ENCODE data around the gene CCDC106.

Gene CCDC106

GRCh38 chr19:55675661-55676354 is 27.8 kb downstream of the CCDC106 start:
- Histone ChIP-seq H3K36me3 (ENCODE audit: insufficient read depth, low read length) (peaks cover 46% of the 10 kb centered on the region), H3K4me1 (ENCODE audit: insufficient read depth, low read length) (peaks cover 22% of the 10 kb centered on the region), H2AFZ (ENCODE audit: low read depth, low read length) (no peak overlapping the region), H3K4me3 (ENCODE audit: low read length) (peak overlapping the region; percentile 80), H3K9me3 (ENCODE audit: low read length) (no peaks in the 10 kb centered on the region), H3K27me3 (ENCODE audit: insufficient read depth, low read length) (no peaks in the 10 kb centered on the region)

DNA sequence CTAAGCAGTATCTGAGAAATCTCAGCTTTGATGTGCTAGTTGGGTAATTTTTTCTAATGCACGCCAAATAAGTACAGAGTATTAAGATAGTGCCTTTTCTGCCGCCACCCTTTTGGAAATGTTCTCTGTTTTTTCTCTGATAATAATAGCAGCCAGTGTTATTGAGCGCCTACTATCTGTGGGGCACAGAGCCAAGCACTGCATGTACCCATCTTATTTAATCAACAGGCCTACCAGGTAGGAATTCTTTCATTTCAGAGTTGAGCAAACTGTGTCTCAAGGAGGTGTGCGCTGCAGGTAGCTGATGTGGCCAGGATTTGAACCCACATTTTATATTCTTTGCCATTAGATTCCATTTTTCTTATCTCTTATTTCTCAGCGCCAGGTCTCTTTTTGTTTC is 28.4 kb downstream of the CCDC106 start:
- peaks cover 22% of the 10 kb centered on the region for H3K4me1 ChIP-seq (ENCODE audit: insufficient read depth, low read length)
- no peak overlapping the region for H2AFZ ChIP-seq (ENCODE audit: low read depth, low read length)
- peaks cover 47% of the 10 kb centered on the region for H3K36me3 ChIP-seq (ENCODE audit: insufficient read depth, low read length)
- no peaks in the 10 kb centered on the region for H3K27me3 ChIP-seq (ENCODE audit: insufficient read depth, low read length)
- H3K9me3 ChIP-seq (ENCODE audit: low read length), result no peaks in the 10 kb centered on the region
- H3K4me3 ChIP-seq (ENCODE audit: low read length), result peak overlapping the region; percentile 80

GRCh38 chr19:55676889-55677505 is 29.0 kb downstream of the CCDC106 start:
- peak overlapping the region; percentile 80 for H3K4me3 ChIP-seq (ENCODE audit: low read length)
- peaks cover 22% of the 10 kb centered on the region for H3K4me1 ChIP-seq (ENCODE audit: insufficient read depth, low read length)
- H3K27me3 ChIP-seq (ENCODE audit: insufficient read depth, low read length), result no peaks in the 10 kb centered on the region
- no peaks in the 10 kb centered on the region for H3K9me3 ChIP-seq (ENCODE audit: low read length)
- no peak overlapping the region for H2AFZ ChIP-seq (ENCODE audit: low read depth, low read length)
- H3K36me3 ChIP-seq (ENCODE audit: insufficient read depth, low read length), result peaks cover 45% of the 10 kb centered on the region

GRCh38 chr19:55677572-55678028 is 29.6 kb downstream of the CCDC106 start:
- H3K4me3 ChIP-seq (ENCODE audit: low read length), result no peak overlapping the region
- peaks cover 22% of the 10 kb centered on the region for H3K4me1 ChIP-seq (ENCODE audit: insufficient read depth, low read length)
- no peak overlapping the region for H2AFZ ChIP-seq (ENCODE audit: low read depth, low read length)
- no peaks in the 10 kb centered on the region for H3K27me3 ChIP-seq (ENCODE audit: insufficient read depth, low read length)
- H3K9me3 ChIP-seq (ENCODE audit: low read length), result no peaks in the 10 kb centered on the region
- H3K36me3 ChIP-seq (ENCODE audit: insufficient read depth, low read length), result peaks cover 50% of the 10 kb centered on the region

GRCh38 chr19:55678121-55678671 is 30.2 kb downstream of the CCDC106 start:
- H3K36me3 ChIP-seq (ENCODE audit: insufficient read depth, low read length), result peaks cover 50% of the 10 kb centered on the region
- no peak overlapping the region for H2AFZ ChIP-seq (ENCODE audit: low read depth, low read length)
- H3K9me3 ChIP-seq (ENCODE audit: low read length), result no peaks in the 10 kb centered on the region
- peaks cover 20% of the 10 kb centered on the region for H3K4me1 ChIP-seq (ENCODE audit: insufficient read depth, low read length)
- no peaks in the 10 kb centered on the region for H3K27me3 ChIP-seq (ENCODE audit: insufficient read depth, low read length)
- H3K4me3 ChIP-seq (ENCODE audit: low read length), result no peak overlapping the region

- peaks cover 9% of the 10 kb centered on the region for H3K4me1 ChIP-seq (ENCODE audit: insufficient read depth, low read length)
Observed at GRCh38 chr19:55679343-55680257, 31.6 kb downstream of the CCDC106 start.

DNA sequence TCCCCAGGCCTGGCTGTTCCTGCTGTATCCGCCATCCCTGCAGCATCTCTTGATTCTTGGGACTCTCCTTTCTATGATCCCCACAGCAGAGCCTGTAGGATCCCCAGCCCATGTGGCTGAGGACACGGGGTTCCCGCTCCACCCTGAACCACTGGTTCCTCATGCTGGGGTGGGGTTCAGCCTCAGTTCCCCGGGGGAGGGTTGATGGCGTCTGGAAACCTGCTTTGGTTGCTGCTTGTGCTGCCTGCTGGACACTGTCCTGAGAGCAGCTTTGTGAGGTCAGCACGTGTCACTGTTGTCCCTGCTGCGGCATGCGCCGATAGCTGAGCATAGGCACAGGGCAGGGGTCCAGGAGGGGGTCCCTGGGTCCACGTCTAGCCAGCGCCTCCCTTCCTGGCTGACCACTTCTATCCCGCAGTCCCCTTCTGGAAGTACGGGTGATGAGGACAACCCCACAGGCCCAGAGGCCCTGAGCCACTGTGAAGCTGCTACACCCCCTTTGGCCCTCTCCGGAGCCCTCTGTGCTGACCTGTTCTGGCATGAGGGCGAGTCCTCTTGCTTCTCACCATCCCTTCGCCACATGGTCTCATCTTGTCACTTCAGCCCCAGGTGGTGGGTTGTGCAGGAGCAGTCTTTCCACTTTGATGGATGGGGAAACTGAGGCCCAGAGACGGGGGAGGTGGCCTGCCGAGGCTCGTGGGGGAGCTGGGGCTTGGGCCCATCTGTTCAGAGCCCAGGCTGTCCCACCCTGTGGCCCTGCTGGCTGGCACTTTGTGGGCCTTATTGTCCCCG is 32.5 kb downstream of the CCDC106 start:
- Histone ChIP-seq H3K9me3 (ENCODE audit: low read length) (no peaks in the 10 kb centered on the region), H3K27me3 (ENCODE audit: insufficient read depth, low read length) (no peaks in the 10 kb centered on the region), H2AFZ (ENCODE audit: low read depth, low read length) (no peak overlapping the region), H3K4me1 (ENCODE audit: insufficient read depth, low read length) (peaks cover 9% of the 10 kb centered on the region), H3K4me3 (ENCODE audit: low read length) (no peak overlapping the region), H3K36me3 (ENCODE audit: insufficient read depth, low read length) (peaks cover 63% of the 10 kb centered on the region)

More at GRCh38 chr19:55679343-55680257, 31.6 kb downstream of the CCDC106 start:
- Histone ChIP-seq H3K27me3 (ENCODE audit: insufficient read depth, low read length) (no peaks in the 10 kb centered on the region), H3K36me3 (ENCODE audit: insufficient read depth, low read length) (peaks cover 54% of the 10 kb centered on the region), H3K4me3 (ENCODE audit: low read length) (no peak overlapping the region), H3K9me3 (ENCODE audit: low read length) (no peaks in the 10 kb centered on the region), H2AFZ (ENCODE audit: low read depth, low read length) (no peak overlapping the region)

DNA sequence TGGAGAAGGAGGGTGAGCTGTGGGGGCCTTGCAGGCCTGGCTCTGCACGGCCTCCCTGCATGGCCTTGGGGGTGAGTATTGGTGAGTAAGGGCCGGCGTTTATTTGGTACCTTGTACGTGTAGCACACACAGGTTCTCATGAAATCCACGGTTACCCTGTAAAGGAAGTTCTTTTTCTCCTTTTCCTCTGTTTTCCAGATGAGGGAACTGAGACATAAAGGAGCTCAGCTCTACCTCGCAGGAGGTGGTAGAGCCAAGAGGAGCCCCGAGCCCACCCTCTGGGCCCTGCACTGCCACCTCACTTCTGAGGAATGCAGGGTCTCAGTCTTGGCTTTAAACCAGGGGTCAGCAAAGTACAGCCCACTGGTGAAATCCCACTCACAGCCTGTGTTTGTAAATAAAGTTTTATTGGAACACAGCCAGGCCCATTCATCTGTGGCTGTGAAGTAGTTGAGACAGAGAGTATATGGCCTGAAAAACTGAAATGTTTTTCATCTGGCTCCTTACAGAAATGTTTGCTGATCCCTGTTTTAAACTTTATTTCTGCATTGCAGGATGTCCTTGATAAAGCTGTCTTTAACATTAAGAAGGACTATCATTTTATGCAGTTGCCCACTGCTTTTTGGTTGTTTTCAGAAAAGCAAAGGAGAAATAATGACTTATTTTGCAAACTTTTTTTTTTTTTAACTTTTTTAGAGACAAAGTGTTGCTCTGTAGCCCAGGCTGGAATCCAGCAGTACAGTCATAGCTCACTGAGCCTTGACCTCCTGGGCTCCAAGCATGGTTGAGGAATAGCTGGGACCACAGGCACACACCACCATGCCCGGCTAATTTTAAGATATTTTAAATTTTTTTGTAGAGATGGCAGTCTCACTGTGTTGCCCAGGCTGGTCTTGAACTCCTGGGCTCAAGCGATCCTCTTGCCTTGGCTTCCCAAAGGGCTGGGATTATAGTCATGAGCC is 33.4 kb downstream of the CCDC106 start:
- peaks cover 71% of the 10 kb centered on the region for H3K36me3 ChIP-seq (ENCODE audit: insufficient read depth, low read length)
- no peaks in the 10 kb centered on the region for H3K9me3 ChIP-seq (ENCODE audit: low read length)
- peaks cover 3% of the 10 kb centered on the region for H3K4me1 ChIP-seq (ENCODE audit: insufficient read depth, low read length)
- no peaks in the 10 kb centered on the region for H3K27me3 ChIP-seq (ENCODE audit: insufficient read depth, low read length)
- H3K4me3 ChIP-seq (ENCODE audit: low read length), result no peak overlapping the region
- H2AFZ ChIP-seq (ENCODE audit: low read depth, low read length), result no peak overlapping the region

DNA sequence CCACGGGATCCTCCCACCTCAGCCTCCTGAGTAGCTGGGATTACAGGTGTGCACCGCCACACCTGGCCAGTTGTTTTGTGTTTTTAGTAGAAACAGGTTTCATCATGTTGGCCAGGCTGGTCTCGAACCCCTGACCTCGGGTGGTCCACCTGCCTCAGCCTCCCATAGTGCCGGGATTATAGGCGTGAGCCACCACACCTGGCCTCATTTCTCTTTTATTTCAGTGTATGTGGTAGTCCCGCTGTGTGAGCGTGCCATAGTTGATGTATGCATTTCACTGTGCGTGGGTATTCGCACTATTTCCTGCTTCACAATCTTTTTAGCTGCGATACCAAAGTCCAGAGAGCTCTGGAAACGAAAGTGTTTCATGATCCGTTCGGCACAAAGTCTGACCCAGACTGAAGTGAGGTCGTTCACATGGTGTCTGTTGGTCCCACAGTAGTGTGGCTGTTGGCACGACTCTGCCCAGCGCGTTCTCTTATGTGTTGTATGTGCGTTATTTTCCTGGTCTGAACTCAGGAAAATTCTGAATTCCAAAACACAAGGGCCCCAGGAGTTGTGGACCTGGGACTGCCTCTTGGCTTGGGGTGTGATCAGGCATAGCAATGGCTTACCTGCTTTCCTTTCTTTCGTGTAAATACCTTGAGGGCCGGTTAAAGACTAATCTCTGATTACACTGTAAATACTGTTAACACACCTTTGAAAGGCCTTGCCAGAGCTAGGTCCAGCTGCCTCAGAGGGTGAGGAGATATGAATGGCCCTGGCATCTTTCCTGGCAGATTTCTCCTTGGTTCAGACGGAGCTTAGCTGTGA is 35.6 kb downstream of the CCDC106 start:
- Histone ChIP-seq H3K4me3 (ENCODE audit: low read length) (no peak overlapping the region), H3K36me3 (ENCODE audit: insufficient read depth, low read length) (peaks cover 70% of the 10 kb centered on the region), H2AFZ (ENCODE audit: low read depth, low read length) (no peak overlapping the region), H3K9me3 (ENCODE audit: low read length) (no peaks in the 10 kb centered on the region), H3K27me3 (ENCODE audit: insufficient read depth, low read length) (no peaks in the 10 kb centered on the region), H3K4me1 (ENCODE audit: insufficient read depth, low read length) (no peaks in the 10 kb centered on the region)

- Histone ChIP-seq H2AFZ (ENCODE audit: low read depth, low read length) (no peak overlapping the region), H3K9me3 (ENCODE audit: low read length) (no peaks in the 10 kb centered on the region), H3K4me3 (ENCODE audit: low read length) (no peak overlapping the region), H3K4me1 (ENCODE audit: insufficient read depth, low read length) (no peaks in the 10 kb centered on the region), H3K36me3 (ENCODE audit: insufficient read depth, low read length) (peaks cover 71% of the 10 kb centered on the region), H3K27me3 (ENCODE audit: insufficient read depth, low read length) (no peaks in the 10 kb centered on the region)
Observed at GRCh38 chr19:55684946-55685681, 37.1 kb downstream of the CCDC106 start.

Measured in neuron (in vitro differentiated cells).